ENCODE measurements around the gene IL2RG. TPM values are rescaled to one million over a fixed set of nuclear protein-coding genes. Genes with fewer than 3 reads are reported as not detected.

IL2RG gene
- total and polyA plus RNA-seq, 2 donors (not counting 1 experiment from before 2014, with no cell fraction given) = 297 to 419 TPM

DNA sequence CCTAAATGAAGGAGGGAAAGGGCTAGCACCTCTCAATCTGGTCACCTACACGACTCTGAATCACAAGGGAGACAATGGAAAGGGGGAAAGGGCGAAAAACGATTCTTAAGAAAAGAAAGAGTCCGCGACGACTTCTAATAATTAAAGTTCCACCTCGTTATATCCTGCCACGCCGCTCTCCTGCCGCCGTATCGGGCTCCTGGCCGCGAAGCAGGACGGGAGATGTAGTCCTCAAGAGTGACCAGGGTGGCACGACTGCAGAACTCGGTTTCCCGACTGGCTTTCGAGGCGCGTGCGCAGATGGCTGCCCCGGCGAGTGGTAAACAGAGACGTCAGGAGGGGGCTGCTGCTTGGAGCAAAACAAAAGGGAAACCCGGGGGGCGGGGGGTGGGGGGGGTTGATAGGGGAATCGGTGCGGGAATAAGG, 15.8 kb downstream of the IL2RG start, which contains the start of gene FOXO4:
FOXO4 (plus strand) TSS at position 297 of the 426 bp plus-strand sequence. CDS start 678 bp downstream, outside the sequence.
- H3K79me2 ChIP-seq (ENCODE audit: control insufficient read depth, insufficient read depth, low read length) = peaks cover 13% of the 10 kb centered on the region
- ChIA-PET POLR2A (interaction anchor here (0.9 to 1.0 kb wide), 2 partner anchors 16 to 34 kb away, joined by 3 to 9 read pairs; partner anchors contain the start of gene IL2RG), CTCF (interaction anchor here (0.9 to 2.8 kb wide), 5 partner anchors 9 to 35 kb away, joined by 3 to 33 read pairs (median 4); partner anchors contain the start of genes IL2RG and MED12)
- H3K9me3 ChIP-seq (ENCODE audit: control extremely low read depth in 1 of 3, control insufficient read depth in 2 of 3, insufficient read depth in 1 of 3, low read length in 2 of 3) = no peaks in the 10 kb centered on the region
- H3K9ac ChIP-seq (ENCODE audit: low read length) = peak within 1 kb of the TSS; percentile 57
- no peaks in the 10 kb centered on the region for H3K27me3 ChIP-seq (replicated peaks in 1 of 4; ENCODE audit: control extremely low read depth in 1 of 4, control insufficient read depth in 3 of 4, insufficient read depth in 4 of 4, low read length in 3 of 4)
- Mint-ChIP-seq H3K4me1 (peaks cover 26% of the 10 kb centered on the region), H3K27ac (peak within 1 kb of the TSS; percentile 99), H3K9me3 (ENCODE audit: insufficient read depth) (no peaks in the 10 kb centered on the region), H3K4me3 (peak within 1 kb of the TSS; percentile 98), H3K27me3 (no peaks in the 10 kb centered on the region)
- H2AFZ ChIP-seq (ENCODE audit: insufficient read depth, low read depth, low read length, poor library complexity, severe bottlenecking) = peak within 1 kb of the TSS; percentile 88
- no peaks in the 10 kb centered on the region for H3K36me3 ChIP-seq (replicated peaks in 1 of 2; ENCODE audit: control extremely low read depth in 1 of 2, control insufficient read depth in 1 of 2, extremely low read depth in 1 of 2, insufficient read depth in 2 of 2, low read length in 1 of 2)
- TF ChIP-seq, protein P1, sequence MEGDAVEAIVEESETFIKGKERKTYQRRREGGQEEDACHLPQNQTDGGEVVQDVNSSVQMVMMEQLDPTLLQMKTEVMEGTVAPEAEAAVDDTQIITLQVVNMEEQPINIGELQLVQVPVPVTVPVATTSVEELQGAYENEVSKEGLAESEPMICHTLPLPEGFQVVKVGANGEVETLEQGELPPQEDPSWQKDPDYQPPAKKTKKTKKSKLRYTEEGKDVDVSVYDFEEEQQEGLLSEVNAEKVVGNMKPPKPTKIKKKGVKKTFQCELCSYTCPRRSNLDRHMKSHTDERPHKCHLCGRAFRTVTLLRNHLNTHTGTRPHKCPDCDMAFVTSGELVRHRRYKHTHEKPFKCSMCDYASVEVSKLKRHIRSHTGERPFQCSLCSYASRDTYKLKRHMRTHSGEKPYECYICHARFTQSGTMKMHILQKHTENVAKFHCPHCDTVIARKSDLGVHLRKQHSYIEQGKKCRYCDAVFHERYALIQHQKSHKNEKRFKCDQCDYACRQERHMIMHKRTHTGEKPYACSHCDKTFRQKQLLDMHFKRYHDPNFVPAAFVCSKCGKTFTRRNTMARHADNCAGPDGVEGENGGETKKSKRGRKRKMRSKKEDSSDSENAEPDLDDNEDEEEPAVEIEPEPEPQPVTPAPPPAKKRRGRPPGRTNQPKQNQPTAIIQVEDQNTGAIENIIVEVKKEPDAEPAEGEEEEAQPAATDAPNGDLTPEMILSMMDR (IDR thresholded peaks at IDR 0.05) = no peak
- no peak for TF ChIP-seq EZH2 (IDR thresholded peaks at IDR 0.05; ENCODE audit: borderline replicate concordance, insufficient read depth, low read depth, low read length, poor library complexity, severe bottlenecking)
- peak within 1 kb of the TSS; percentile 49 to 73 (median 61) for H3K4me3 ChIP-seq (ENCODE audit: control extremely low read depth in 1 of 5, extremely low read depth in 1 of 5, insufficient read depth in 1 of 5, low read depth in 2 of 5, low read length in 4 of 5)
- peaks cover 13 to 28% of the 10 kb centered on the region in 2 donors for H3K4me1 ChIP-seq (ENCODE audit: control insufficient read depth in 2 of 2, insufficient read depth in 2 of 2, low read length in 2 of 2)
- intact Hi-C loops (cut with micrococcal nuclease) = loop anchor here (1.0 to 10.0 kb wide), 2 partner anchors 27 to 159 kb away; partner anchors contain the start of genes SNX12 and ZMYM3
- DNase-seq (peak; percentile 87), ATAC-seq (ENCODE audit: low read depth) (peak; percentile 85)
- WGBS (ENCODE audit: insufficient coverage) = 0% methylated on average over 9 of the region's 29 CpGs
- H3K27ac ChIP-seq (ENCODE audit: low read length in 2 of 2) = peak within 1 kb of the TSS; percentile 43 to 61
- no peaks in the 10 kb centered on the region for H4K20me1 ChIP-seq (ENCODE audit: control insufficient read depth, insufficient read depth, low read length, poor library complexity, severe bottlenecking)
- peak within 1 kb of the TSS; percentile 74 for H3K4me2 ChIP-seq (replicated peaks; ENCODE audit: low read depth, low read length, poor library complexity, severe bottlenecking)

DNA sequence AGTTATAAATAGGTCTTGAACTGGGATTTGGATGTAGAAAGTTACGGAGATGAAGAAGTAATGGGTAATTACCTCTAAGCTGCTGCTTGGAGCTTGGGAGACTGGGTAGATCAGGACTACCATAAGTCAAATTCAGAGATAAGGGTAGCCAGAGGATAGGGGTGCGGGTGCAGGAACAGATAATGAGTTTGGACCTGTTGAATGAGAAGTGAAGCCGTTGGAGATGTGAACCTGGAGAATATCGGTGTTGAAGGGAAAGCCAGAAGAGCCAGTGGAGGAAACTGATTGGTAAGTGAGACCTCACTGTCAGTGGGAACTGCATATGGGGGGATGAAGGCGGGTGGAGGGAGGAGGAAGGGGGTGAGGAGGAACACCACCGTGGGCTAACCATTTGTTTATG, 16.3 kb downstream of the IL2RG start:
- H3K4me3 Mint-ChIP-seq = peak overlapping the region; percentile 98

More for the DNA sequence above, 16.3 kb downstream of the IL2RG start:
- Histone ChIP-seq H3K27me3 (replicated peaks in 1 of 4; ENCODE audit: control extremely low read depth in 1 of 4, control insufficient read depth in 3 of 4, insufficient read depth in 4 of 4, low read length in 3 of 4) (no peaks in the 10 kb centered on the region), H3K4me3 (ENCODE audit: control extremely low read depth in 1 of 5, extremely low read depth in 1 of 5, insufficient read depth in 1 of 5, low read depth in 2 of 5, low read length in 4 of 5) (peak overlapping the region; percentile 49 to 73 (median 61)), H3K9ac (ENCODE audit: low read length) (peak overlapping the region; percentile 57), H3K9me3 (ENCODE audit: control extremely low read depth in 1 of 3, control insufficient read depth in 2 of 3, insufficient read depth in 1 of 3, low read length in 2 of 3) (no peaks in the 10 kb centered on the region), H3K79me2 (ENCODE audit: control insufficient read depth, insufficient read depth, low read length) (peaks cover 13% of the 10 kb centered on the region), H2AFZ (ENCODE audit: insufficient read depth, low read depth, low read length, poor library complexity, severe bottlenecking) (peak overlapping the region; percentile 88), H3K4me1 (ENCODE audit: control insufficient read depth in 2 of 2, insufficient read depth in 2 of 2, low read length in 2 of 2) (peaks cover 13 to 28% of the 10 kb centered on the region in 2 donors), H4K20me1 (ENCODE audit: control insufficient read depth, insufficient read depth, low read length, poor library complexity, severe bottlenecking) (no peaks in the 10 kb centered on the region), H3K27ac (ENCODE audit: low read length in 2 of 2) (peak overlapping the region in 1 of 2 donors; percentile 61), H3K4me2 (replicated peaks; ENCODE audit: low read depth, low read length, poor library complexity, severe bottlenecking) (peak overlapping the region; percentile 74), H3K36me3 (replicated peaks in 1 of 2; ENCODE audit: control extremely low read depth in 1 of 2, control insufficient read depth in 1 of 2, extremely low read depth in 1 of 2, insufficient read depth in 2 of 2, low read length in 1 of 2) (no peaks in the 10 kb centered on the region)
- no peaks in the 10 kb centered on the region for H3K9me3 Mint-ChIP-seq (ENCODE audit: insufficient read depth)
- peaks cover 26% of the 10 kb centered on the region for H3K4me1 Mint-ChIP-seq
- ChIA-PET CTCF (interaction anchor here (1.4 kb wide), 1 partner anchor 35 kb away, joined by 4 read pairs; no protein-coding TSS in a partner anchor), POLR2A (no interaction called here)
- intact Hi-C loops (cut with micrococcal nuclease) = loop anchor here (1.0 to 10.0 kb wide), 2 partner anchors 27 to 160 kb away; partner anchors contain the start of genes SNX12 and ZMYM3
- H3K27ac Mint-ChIP-seq = peak overlapping the region; percentile 87
- ATAC-seq (ENCODE audit: low read depth) (no peak), DNase-seq (no peak)
- H3K27me3 Mint-ChIP-seq = no peaks in the 10 kb centered on the region
- WGBS (ENCODE audit: insufficient coverage) = 29% methylated on average over 3 of the region's 6 CpGs
- TF ChIP-seq, protein P1 (IDR thresholded peaks at IDR 0.05) = no peak
- no peak for TF ChIP-seq EZH2 (IDR thresholded peaks at IDR 0.05; ENCODE audit: borderline replicate concordance, insufficient read depth, low read depth, low read length, poor library complexity, severe bottlenecking)

Measured in B cell (primary cell).